ENCODE data around the gene EN2.

The EN2 gene

DNA sequence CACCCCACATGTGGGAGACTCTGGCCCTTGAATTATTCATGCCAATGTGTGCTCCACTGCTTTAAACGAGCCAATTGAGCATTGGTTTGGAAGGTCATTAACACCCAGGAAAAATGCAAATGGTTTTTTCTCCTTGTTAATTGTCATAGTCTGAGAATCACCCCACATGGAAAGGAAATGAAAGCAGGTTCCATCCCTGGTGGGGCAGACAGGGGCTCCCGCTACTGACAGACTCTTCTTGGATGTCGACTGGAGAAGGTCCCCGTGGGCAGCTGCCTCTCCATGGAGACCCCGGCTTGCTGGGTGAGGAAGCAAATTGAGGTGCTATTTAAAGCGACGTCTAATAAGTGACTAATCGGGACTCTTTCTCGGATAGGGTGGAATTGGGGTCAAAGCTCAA is 32.0 kb upstream of the EN2 start:
- DNase-seq (ENCODE audit: low spot score): no peak
- no peak overlapping the region for H3K27ac ChIP-seq
- TF ChIP-seq, protein P1, sequence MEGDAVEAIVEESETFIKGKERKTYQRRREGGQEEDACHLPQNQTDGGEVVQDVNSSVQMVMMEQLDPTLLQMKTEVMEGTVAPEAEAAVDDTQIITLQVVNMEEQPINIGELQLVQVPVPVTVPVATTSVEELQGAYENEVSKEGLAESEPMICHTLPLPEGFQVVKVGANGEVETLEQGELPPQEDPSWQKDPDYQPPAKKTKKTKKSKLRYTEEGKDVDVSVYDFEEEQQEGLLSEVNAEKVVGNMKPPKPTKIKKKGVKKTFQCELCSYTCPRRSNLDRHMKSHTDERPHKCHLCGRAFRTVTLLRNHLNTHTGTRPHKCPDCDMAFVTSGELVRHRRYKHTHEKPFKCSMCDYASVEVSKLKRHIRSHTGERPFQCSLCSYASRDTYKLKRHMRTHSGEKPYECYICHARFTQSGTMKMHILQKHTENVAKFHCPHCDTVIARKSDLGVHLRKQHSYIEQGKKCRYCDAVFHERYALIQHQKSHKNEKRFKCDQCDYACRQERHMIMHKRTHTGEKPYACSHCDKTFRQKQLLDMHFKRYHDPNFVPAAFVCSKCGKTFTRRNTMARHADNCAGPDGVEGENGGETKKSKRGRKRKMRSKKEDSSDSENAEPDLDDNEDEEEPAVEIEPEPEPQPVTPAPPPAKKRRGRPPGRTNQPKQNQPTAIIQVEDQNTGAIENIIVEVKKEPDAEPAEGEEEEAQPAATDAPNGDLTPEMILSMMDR (conservative IDR thresholded peaks at IDR 0.05; ENCODE audit: low read depth): no peak
- ChIA-PET POLR2A (ENCODE audit: low non-redundant PET) (no interaction called here), CTCF (no interaction called here)

DNA sequence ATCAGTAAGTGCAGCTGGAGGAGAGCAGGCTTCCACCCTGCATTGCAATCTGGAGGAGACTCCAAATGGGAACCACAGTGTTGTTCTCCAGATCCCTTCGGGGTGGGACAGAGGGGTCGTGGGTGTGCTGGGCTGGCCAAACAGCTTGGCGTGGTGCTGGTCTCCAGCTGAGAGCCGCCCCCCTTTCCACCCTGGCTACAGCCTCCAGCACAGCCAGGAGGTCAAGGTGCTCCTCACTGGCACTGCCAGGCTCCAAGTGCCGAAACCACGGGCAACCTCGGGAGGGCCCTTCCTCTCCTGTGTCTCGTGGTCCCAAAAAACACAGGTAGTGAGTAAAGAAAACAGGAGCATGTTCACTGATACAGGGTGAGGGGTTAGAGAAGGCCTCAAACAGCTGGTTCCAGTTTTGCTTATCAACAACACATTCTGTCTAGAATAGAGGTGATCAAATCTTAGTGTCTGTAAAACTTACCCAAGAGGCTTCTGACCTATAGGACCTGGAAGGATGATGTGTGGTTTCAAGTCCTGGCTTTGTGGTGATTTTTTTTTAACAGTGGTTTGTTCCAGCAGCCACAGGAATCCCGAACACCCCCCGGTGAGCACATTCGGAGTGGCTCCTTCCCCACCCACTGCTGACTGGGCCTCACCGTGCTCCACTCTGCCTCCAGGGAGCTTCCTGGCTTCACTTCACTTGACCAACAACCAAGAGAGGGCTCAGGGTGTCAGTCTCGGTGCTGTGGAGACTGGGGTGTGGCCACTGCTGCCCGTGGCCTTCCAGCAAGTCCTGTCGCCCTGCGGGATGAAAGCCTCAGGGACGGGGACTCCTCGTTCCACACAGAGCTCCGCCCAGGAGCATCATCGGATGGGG is 31.2 kb upstream of the EN2 start:
- no peak for DNase-seq (ENCODE audit: low spot score)
- no peak overlapping the region for H3K27ac ChIP-seq
- ChIA-PET CTCF (no interaction called here), POLR2A (ENCODE audit: low non-redundant PET) (no interaction called here)
- TF ChIP-seq, protein P1 (conservative IDR thresholded peaks at IDR 0.05; ENCODE audit: low read depth): no peak

DNA sequence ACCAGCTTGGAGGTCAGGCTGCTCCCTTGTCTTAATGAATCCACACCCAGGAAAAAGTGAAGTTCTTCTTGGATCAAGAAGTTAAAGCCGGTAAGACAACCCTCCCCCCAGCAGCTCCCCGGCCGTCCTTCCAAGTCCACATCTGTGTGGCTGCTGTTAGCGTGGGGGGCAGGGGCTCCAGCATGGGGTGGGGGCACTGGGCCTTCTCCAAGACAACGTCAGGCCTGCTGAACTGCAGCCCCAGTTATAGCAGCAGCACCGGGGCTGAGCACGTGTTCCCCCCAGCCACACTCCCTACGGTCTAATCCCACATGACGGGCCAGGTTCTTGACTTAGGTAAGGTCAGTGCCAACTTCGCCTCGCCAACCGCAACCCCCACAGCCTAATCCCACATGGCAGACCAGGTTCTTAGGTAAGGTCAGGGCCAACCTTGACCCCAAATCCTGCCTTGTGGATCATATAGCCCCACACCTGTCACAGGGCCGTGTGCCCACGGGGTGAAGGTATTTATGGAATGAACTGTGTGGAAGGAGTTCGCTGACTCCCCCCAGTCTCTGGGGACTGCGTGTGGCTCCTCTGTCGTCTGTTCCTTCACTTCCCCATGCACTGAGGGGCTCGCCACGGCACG is 30.4 kb upstream of the EN2 start:
- CTCF ChIA-PET: no interaction called here
- POLR2A ChIA-PET (ENCODE audit: low non-redundant PET): no interaction called here

DNA sequence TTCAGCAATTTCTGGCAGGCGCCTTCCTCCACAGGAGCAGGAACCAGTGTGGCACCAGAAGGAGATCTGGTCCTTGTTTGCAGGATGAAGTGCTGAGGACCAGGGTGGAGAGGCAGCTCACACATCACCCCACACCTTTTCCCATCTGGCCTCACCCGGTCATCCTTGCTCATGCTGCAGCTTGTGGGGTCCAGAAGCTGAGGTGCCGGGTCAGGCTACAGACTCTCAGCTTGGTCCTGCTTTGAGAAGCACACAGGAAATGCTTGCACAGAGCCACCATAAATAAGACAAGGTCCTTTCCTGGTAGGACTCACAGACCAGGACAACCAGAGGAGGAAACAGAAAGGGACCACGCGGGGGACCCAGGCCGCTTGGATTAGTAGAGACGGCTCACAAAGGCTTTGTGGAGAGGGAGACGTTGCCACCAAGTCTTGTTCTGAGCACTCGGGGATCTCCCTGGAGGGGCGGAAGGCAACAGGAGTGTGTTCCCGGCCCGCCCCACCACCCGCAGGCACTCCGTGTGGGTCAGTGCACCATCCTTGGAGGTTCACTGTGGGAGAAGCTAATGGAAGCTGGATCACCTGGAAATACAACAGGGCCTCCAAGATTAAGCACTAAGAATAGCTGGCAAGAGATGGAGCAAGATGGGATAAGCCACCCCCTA is 29.6 kb upstream of the EN2 start:
- ChIA-PET POLR2A (ENCODE audit: low non-redundant PET) (no interaction called here), CTCF (no interaction called here)
- TF ChIP-seq, protein P1 (conservative IDR thresholded peaks at IDR 0.05; ENCODE audit: low read depth): no peak
- H3K27ac ChIP-seq: no peak overlapping the region
- DNase-seq (ENCODE audit: low spot score): no peak

More for the DNA sequence above, 30.4 kb upstream of the EN2 start:
- TF ChIP-seq, protein P1 (conservative IDR thresholded peaks at IDR 0.05; ENCODE audit: low read depth): no peak
- H3K27ac ChIP-seq: no peak overlapping the region
- DNase-seq (ENCODE audit: low spot score): no peak

DNA sequence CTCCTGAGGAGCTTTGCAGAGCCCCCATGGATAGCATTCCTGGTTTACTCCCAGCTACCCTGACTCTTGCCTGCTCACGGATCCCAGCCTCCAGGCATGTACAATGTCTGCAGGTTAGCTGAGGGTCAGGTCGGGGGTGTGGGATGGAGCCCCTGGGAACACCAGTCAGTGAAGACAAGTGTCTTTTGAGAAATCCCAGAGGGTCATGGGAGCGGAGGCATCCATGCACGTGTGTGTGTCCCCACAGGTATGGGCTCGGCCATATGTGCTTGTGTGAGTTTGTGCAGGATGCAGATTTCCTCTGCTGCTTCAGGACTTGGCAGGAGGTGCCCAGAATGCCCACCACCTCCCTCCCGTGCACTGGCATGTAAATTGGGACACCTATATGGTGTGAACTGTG is 28.3 kb upstream of the EN2 start:
- ChIA-PET CTCF (no interaction called here), POLR2A (ENCODE audit: low non-redundant PET) (no interaction called here)
- DNase-seq (ENCODE audit: low spot score): no peak
- TF ChIP-seq, protein P1 (conservative IDR thresholded peaks at IDR 0.05; ENCODE audit: low read depth): no peak
- no peak overlapping the region for H3K27ac ChIP-seq

DNA sequence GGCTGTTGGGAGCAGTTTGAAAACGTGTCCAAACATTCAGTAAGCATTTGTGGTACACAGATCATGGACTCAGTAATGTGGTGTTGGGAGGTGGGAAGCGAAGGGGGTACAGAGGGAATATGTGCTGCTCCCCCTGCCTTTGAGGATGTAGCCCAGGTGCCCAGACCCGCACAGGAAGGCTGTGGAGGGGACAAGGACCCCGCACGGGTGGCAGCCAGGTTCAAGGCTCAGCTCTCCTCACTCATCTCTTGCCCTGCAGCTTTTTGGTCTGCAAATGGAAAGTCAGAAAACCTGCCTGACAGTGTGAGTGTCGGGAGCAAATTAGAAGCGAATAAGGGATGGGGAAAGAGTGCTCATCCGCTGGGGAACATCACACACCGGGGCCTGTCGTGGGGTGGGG is 27.3 kb upstream of the EN2 start:
- POLR2A ChIA-PET (ENCODE audit: low non-redundant PET): no interaction called here
- CTCF ChIA-PET: interaction anchor here (0.6 kb wide), 1 partner anchor 306 kb away, joined by 3 read pairs; no protein-coding TSS in a partner anchor
- DNase-seq (ENCODE audit: low spot score): no peak
- no peak overlapping the region for H3K27ac ChIP-seq
- TF ChIP-seq, protein P1 (conservative IDR thresholded peaks at IDR 0.05; ENCODE audit: low read depth): no peak

Data from RWPE1 (cell line).